Stimulated activated CD4-positive, alpha-beta T cell treated with anti-CD3 and anti-CD28 coated beads, Interleukin-2, amount 100 ng/mL, for 24 hours (primary cell): Measurements from ENCODE around the gene GNAZ.

Source experiments
- DNase-seq, 2 donors: peaks; one replicate each; pipeline ENCODE4 v3.0.0-alpha.2; 2020

The GNAZ gene

GRCh38 chr22:23109079-23109347, 38.7 kb downstream of the GNAZ start:
- no peak for DNase-seq

- no peak for DNase-seq
Measured at GRCh38 chr22:23109441-23109978, 39.2 kb downstream of the GNAZ start.

- no peak for DNase-seq
Measured at GRCh38 chr22:23110190-23110921, 40.0 kb downstream of the GNAZ start.

- DNase-seq = no peak
Measured at GRCh38 chr22:23110922-23111527, 40.7 kb downstream of the GNAZ start.

GRCh38 chr22:23112472-23113012, 42.2 kb downstream of the GNAZ start:
- no peak for DNase-seq

GRCh38 chr22:23113067-23113846, 42.9 kb downstream of the GNAZ start:
- DNase-seq = no peak

GRCh38 chr22:23113847-23114720, 43.8 kb downstream of the GNAZ start:
- DNase-seq = no peak

- DNase-seq = no peak
Measured at GRCh38 chr22:23114721-23115020, 44.4 kb downstream of the GNAZ start.

- no peak for DNase-seq
Measured at GRCh38 chr22:23115369-23115768, 45.0 kb downstream of the GNAZ start.

- no peak for DNase-seq
Measured at GRCh38 chr22:23115825-23116494, 45.6 kb downstream of the GNAZ start.

GRCh38 chr22:23116506-23117263, 46.4 kb downstream of the GNAZ start:
- DNase-seq = no peak

- DNase-seq = no peak
Measured at GRCh38 chr22:23117275-23117674, 47.0 kb downstream of the GNAZ start.

GRCh38 chr22:23117891-23118646, 47.8 kb downstream of the GNAZ start:
- DNase-seq = no peak

GRCh38 chr22:23118647-23119493, 48.6 kb downstream of the GNAZ start:
- no peak for DNase-seq

GRCh38 chr22:23119494-23120414, 49.4 kb downstream of the GNAZ start:
- peak; percentile 62 to 66 for DNase-seq

- DNase-seq = no peak
Measured at GRCh38 chr22:23120415-23120899, 50.1 kb downstream of the GNAZ start.

GRCh38 chr22:23121000-23121421, 50.7 kb downstream of the GNAZ start:
- no peak for DNase-seq

GRCh38 chr22:23121424-23121823, 51.1 kb downstream of the GNAZ start:
- DNase-seq = no peak
